Iris pigment epithelial cell (primary cell): ENCODE data around the gene FAM124A.
"Not testable (repeated sequence)": the region's sequence is repeated elsewhere in the genome, so short reads cannot be mapped to it uniquely, and the experiment has no call there.

Source experiments
- DNase-seq: peaks from one replicate; pipeline ENCODE4 v3.0.0-alpha.2; 2011; ENCODE audit warnings: low read depth

FAM124A gene

GRCh38 chr13:51271528-51272085, 49.4 kb downstream of the FAM124A start:
- peak; percentile 56 for DNase-seq

- DNase-seq, result no peak
These were observed 52.9 kb downstream of the FAM124A start for GRCh38 chr13:51275101-51275500.

- no peak for DNase-seq
These were observed 54.4 kb downstream of the FAM124A start for GRCh38 chr13:51276636-51277035.

DNA sequence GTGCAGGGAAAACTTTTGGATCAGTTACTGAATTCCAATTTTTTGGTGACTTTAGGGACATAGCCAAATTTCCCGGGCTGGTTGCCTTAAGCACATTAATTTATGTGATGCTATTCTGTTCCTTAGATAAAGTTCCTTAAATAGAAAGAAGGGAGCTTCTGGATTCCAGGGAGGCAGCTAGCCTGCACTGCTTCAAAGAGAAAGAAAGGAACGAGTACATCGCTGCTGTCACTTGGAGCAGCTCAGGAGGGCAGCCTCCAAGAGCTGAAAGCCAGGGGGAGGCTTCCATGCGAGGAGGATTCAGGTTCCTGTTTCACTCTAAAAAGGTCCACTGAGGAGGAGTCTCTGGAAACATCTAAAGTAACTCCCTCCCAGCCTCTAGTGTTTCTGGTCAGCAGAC, 55.7 kb downstream of the FAM124A start:
- no peak for DNase-seq

DNA sequence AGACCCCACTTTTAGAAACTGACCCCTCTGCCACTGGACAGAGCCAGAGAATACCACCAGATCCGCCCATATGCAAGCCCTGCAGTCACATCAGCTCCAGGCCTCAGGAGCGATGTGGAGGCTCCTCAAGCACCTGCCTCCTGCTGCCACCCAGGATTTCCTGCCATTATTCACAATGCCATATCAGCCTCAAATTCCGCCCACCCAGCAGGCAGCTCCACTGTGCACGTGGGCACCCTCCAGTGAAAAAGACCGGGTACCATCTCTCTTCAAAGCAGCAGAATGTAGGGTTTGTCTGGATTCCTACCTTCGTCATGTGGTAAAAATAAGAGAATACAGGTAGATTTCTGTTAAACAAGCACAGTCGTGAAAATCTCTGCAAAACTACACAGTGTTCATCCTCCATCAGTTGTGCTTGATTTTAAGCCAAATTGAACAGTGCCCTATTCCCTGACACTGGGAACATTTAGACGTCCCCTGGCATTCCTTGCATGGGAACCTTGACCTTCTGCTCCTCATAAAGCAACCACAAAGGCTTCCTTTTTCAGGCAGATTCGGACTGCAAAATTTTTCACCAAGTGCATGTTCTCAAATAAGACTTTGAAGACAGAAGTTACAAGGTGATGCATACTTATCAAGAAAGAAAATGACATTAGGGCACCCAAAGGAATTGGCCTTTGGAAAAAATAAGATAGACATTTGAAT, 56.4 kb downstream of the FAM124A start:
- DNase-seq, result no peak

GRCh38 chr13:51280379-51280940, 58.3 kb downstream of the FAM124A start:
- no peak for DNase-seq

DNA sequence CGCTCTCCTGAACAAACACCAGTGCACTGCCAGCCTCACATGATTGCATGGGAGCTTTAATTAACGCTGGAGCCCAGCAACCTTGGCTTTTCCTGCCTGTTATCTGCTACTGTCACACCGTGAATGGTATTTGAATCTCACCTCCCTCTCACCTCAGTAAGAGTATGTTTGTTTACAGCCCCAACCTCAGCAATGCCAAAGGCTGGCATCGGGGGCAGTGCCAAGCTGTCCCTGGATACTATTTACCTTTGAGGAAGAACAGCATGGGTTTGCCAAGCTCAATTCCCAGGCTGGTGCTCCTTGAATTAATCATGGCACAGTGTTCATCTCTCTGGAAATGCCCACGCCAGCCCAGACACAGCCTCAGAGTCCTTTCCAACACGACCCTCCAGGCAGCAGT, 60.1 kb downstream of the FAM124A start:
- no peak for DNase-seq

DNA sequence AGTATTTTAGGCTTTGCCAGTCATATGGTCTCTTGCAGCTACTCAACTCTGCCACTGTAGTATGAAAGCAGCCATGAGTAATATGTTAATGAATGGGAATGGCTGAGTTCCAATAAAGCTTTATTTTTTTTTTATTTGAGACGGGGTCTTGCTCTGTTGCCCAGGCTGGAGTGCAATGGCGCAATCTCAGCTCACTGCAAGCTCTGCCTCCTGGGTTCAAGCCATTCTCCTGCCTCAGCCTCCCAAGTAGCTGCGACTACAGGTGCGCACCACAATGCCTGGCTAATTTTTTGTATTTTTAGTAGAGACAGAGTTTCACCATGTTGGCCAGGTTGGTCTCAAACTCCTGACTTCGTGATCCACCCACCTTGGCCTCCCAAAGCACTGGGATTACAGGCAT, 60.7 kb downstream of the FAM124A start:
- not testable (repeated sequence) for DNase-seq

DNA sequence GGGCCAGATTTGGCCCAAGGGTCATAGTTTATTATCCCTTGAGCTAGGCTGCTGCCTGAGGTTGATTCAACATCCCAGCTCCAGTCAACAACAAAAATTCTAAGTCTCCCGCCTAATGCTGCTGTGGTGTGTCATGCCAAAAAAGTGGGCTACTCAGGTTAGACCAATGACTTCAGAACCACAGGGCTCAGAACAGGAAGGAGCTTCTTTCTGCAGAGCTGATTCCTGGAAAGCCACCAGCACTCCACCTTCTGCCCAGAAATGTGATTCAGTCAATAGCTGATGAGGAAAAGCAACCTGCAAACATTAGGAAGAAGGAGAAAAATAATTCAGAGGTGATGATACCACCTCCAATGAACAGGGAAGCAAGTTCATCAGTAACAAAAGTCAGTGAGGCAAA, 61.2 kb downstream of the FAM124A start:
- no peak for DNase-seq

DNA sequence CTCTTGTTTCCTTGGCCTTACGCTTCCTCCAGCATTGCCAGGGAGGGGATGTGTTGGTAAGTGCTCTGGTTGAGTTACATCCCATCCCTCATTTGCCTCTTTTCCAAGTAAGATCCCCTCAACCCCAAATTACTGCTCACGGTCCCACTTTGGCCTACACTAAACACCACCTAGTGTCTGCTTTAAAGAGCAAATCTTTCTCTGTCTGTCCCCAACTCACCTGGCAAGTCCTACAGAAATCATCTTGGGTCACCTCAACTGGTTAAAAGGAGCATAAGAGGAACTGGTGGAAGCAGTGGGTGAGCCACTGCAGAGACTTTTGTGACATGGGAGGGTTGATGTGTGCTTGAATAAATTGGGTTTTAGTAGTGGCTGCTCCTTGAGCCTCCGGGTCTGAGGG, 62.1 kb downstream of the FAM124A start:
- DNase-seq, result no peak

- peak; percentile 62 for DNase-seq
These were observed 64.2 kb downstream of the FAM124A start for GRCh38 chr13:51286135-51287002.

GRCh38 chr13:51287758-51288157, 65.6 kb downstream of the FAM124A start:
- no peak for DNase-seq

- DNase-seq, result not testable (repeated sequence)
These were observed 66.1 kb downstream of the FAM124A start for GRCh38 chr13:51288254-51288653.

DNA sequence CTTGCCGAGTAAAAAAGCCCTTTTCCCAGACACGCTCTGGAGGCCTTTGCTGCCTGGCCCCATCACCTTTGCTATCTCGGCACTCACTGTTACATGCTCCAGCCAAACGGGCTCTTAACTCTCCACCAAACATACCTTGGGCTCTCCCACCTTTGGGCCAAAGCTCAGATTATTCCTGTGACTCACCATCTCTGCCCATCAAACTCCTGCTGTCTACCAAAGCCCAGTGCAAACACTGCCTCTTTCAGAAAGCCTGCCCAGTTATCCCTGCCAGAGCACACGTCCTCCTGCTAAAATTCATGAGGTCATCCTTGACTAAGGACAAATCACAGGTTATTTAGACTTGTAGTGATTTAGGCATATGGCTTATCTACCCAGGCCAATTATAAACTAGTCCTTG, 69.1 kb downstream of the FAM124A start:
- DNase-seq, result no peak

- no peak for DNase-seq
These were observed 69.9 kb downstream of the FAM124A start for GRCh38 chr13:51292000-51292565.

- no peak for DNase-seq
These were observed 75.4 kb downstream of the FAM124A start for GRCh38 chr13:51297556-51297955.

DNA sequence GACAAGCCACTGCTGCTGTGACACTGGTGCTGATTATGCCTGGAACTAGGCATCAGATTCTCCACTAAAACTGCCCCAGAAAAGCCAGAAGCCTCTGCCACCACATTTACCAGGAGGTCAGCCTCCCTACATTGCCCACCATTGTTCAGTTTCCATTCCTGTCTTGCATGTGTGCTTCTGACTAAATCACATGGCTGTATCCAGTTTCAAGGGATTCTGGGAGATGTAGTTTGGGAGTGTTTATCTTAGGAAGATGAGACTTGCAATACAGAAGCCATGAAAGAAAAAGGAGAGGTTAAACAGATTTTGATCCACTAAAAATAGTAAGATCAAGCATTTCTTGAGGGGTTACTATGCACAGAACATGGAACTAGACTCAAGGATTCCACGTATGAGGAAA, 76.6 kb downstream of the FAM124A start:
- DNase-seq, result peak; percentile 47

DNA sequence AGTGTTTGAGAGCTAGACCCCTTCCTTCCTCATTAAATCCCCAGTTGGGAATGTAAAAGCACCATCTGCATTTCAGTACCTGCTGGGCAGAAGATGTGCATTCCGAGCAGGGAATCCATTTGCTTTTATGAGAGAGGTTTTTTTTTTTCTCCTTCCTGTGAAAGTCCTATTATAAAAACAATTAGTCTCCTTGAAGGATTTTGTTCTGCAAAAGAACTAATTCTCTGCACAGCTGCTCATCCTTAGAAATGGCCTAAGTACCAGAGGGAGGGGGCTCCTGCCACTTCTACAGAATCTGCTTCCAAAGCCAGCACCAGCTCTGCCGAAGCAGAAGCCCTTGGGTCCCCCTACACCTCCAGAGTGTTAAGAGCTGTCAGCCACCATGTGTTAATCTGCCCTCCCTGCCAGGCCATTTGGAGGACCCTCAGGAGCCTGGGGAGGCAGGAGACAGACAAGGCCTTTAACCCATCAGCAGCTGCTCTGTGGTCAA, 80.9 kb downstream of the FAM124A start:
- DNase-seq, result no peak

DNA sequence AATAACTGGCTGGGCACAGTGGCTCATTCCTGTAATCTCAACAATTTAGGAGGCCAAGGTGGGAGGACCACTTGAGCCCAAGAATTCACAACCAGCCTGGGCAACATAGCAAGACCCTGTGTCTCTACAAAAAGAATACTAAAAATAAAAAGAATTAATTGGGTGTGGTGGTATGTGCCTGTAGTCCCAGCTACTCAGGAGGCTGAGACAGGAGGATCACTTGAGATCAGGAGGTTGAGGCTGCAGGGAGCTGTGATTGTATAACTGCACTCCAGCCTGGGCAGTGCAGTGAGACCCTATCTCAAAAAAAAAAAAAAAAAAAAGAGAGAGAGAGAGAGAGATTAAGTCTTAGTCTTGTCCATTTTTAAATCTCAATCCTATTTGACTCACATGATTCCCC, 81.7 kb downstream of the FAM124A start:
- no peak for DNase-seq

- DNase-seq, result no peak
These were observed 83.2 kb downstream of the FAM124A start for GRCh38 chr13:51305271-51305967.

GRCh38 chr13:51308781-51309180, 86.6 kb downstream of the FAM124A start:
- DNase-seq, result no peak

DNA sequence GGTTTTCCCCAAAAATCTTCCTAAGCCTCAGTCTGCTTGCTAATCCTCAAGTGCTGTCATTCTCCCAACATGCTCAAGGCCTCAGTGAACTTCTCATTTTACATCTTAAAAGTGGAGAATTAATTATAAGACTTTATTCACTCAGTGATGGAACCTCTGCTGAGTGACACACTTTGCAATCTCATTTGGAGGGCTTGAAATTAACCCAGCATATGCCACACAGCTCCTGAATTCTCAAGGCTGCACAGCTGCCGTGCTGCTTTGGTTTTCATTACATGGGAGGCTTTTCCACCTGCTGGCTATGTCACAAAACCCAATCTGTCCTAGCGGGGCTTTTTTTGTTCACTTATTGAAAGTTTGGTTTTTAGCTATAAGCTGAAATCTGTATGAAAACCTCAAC, 89.0 kb downstream of the FAM124A start:
- DNase-seq, result no peak
